Thyroid gland (tissue), 4 donors: Measurements from ENCODE around the gene NDUFA7. TPM values are rescaled to one million over a fixed set of nuclear protein-coding genes. Genes with fewer than 3 reads are reported as not detected.
"Not testable (repeated sequence)": the region's sequence is repeated elsewhere in the genome, so short reads cannot be mapped to it uniquely, and the experiment has no call there.

ENCODE experiments used
- DNase-seq, 2 donors: peaks; one replicate each; pipeline ENCODE4 v3.0.0-alpha.2; 2019
- H3K27ac ChIP-seq, 3 donors: fragments of 200-600 bp; sonication (generic); 1 replicate in 2 of 3; 2 replicates in 1 of 3; pipeline ENCODE4 v1.5.1; 2016 to 2019; ENCODE audit warnings: mild to moderate bottlenecking in 1 of 3, moderate library complexity in 1 of 3
- H3K27me3 ChIP-seq: fragments of 200-600 bp; sonication (generic); one replicate; pipeline ENCODE4 v1.5.1; 2019
- H3K36me3 ChIP-seq, 2 donors: fragments of 200-600 bp; sonication (generic); one replicate each; pipeline ENCODE4 v1.5.1; 2016 to 2019
- H3K4me1 ChIP-seq, 2 donors: fragments of 200-600 bp; sonication (generic); one replicate each; pipeline ENCODE4 v1.5.1; 2017 to 2019
- H3K4me3 ChIP-seq, 3 donors: fragments of 200-600 bp; sonication (generic); replicated peaks in 1 of 3; 1 replicate in 2 of 3; 2 replicates in 1 of 3; pipeline ENCODE4 v1.5.1; 2016; ENCODE audit warnings: mild to moderate bottlenecking in 1 of 3
- H3K9me3 ChIP-seq: fragments of 200-600 bp; sonication (generic); one replicate; pipeline ENCODE4 v1.5.1; 2017
- CTCF ChIP-seq, 6 experiments: fragments of 200-600 bp in 3 of 6; fragments of 450-650 bp in 3 of 6; sonication (generic) in 3 of 6; IDR thresholded peaks; one replicate each; pipeline ENCODE4 v1.5.1; 2016 to 2019; ENCODE audit warnings: antibody characterized with exemption in 6 of 6, mild to moderate bottlenecking in 2 of 6, inconsistent platforms in 1 of 6, moderate library complexity in 1 of 6
- POLR2A ChIP-seq, 2 donors: fragments of 450-650 bp; IDR thresholded peaks; one replicate each; pipeline ENCODE4 v1.6.1; 2017; ENCODE audit warnings: antibody characterized with exemption in 2 of 2, mild to moderate bottlenecking in 2 of 2, moderate library complexity in 1 of 2
- WGBS, 2 donors: methylation state at CpG; one replicate each; pipeline ENCODE4 v1.1.5; 2017; 5-methylcytosine and 5-hydroxymethylcytosine counted together
- intact Hi-C: fragments of 100-400 bp; cut with DNase I; formaldehyde crosslinking; loops from one replicate; pipeline ENCODE4 v1.15.1; 2023
- total RNA-seq, 4 donors: library from RNA; depleted of rRNA; stranded (reverse); fragments of >200 nt; gene quantifications; one replicate each; pipeline ENCODE4 v1.2.3, GENCODE V29; 2016

Gene NDUFA7
- total RNA-seq, 4 donors from 2014 or later: 3.8 to 39.7 (median 17.0) TPM

GRCh38 chr19:8321986-8322637, 937 bp upstream of the NDUFA7 start:
- intact Hi-C loops: no loop called here

GRCh38 chr19:8320564-8321066, 560 bp downstream of the NDUFA7 start:
- H3K9me3 ChIP-seq: no peaks in the 10 kb centered on the region
- peak in 1 of 2 donors; percentile 20 for DNase-seq
- H3K4me1 ChIP-seq: peaks cover 27 to 49% of the 10 kb centered on the region in 2 donors
- TF ChIP-seq POLR2A (IDR thresholded peaks at IDR 0.05) (no peak), CTCF (IDR thresholded peaks at IDR 0.05) (no peak)
- H3K36me3 ChIP-seq: peaks cover 2 to 4% of the 10 kb centered on the region in 2 donors
- H3K27me3 ChIP-seq: no peaks in the 10 kb centered on the region
- peak overlapping the region; percentile 60 to 94 (median 85) for H3K27ac ChIP-seq
- 3 to 5% methylated on average over 13 to 16 of the region's 16 CpGs for WGBS, 2 donors
- peak overlapping the region; percentile 74 to 92 (median 89) for H3K4me3 ChIP-seq
- intact Hi-C loops: no loop called here

More at GRCh38 chr19:8321986-8322637, 937 bp upstream of the NDUFA7 start:
- H3K36me3 ChIP-seq: no peaks in the 10 kb centered on the region
- peak overlapping the region; percentile 68 to 92 (median 91) for H3K4me3 ChIP-seq
- WGBS, 2 donors: 16 to 18% methylated on average over 22 to 30 of the region's 30 CpGs
- no peaks in the 10 kb centered on the region for H3K27me3 ChIP-seq
- no peaks in the 10 kb centered on the region for H3K9me3 ChIP-seq
- TF ChIP-seq POLR2A (IDR thresholded peaks at IDR 0.05): no peak
- no peak for TF ChIP-seq CTCF (IDR thresholded peaks at IDR 0.05)
- DNase-seq: no peak
- peaks cover 27 to 45% of the 10 kb centered on the region in 2 donors for H3K4me1 ChIP-seq
- H3K27ac ChIP-seq: peak overlapping the region; percentile 81 to 94 (median 85)

GRCh38 chr19:8319807-8320520, 1.2 kb downstream of the NDUFA7 start:
- Histone ChIP-seq H3K4me1 (peaks cover 26 to 44% of the 10 kb centered on the region in 2 donors), H3K36me3 (peaks cover 8% of the 10 kb centered on the region in 2 donors), H3K9me3 (no peaks in the 10 kb centered on the region), H3K27ac (peak overlapping the region in 1 of 3 donors; percentile 85), H3K4me3 (peak overlapping the region; percentile 74 to 92 (median 89)), H3K27me3 (no peaks in the 10 kb centered on the region)
- TF ChIP-seq CTCF (IDR thresholded peaks at IDR 0.05): no peak
- TF ChIP-seq POLR2A (IDR thresholded peaks at IDR 0.05): no peak
- intact Hi-C loops: no loop called here
- 79 to 81% methylated on average over 19 of the region's 19 CpGs for WGBS, 2 donors
- no peak for DNase-seq

- peaks cover 23 to 33% of the 10 kb centered on the region in 2 donors for H3K4me1 ChIP-seq
- intact Hi-C loops, H3K27ac ChIP-seq, H3K27me3 ChIP-seq, DNase-seq, H3K9me3 ChIP-seq, H3K4me3 ChIP-seq: not testable (repeated sequence)
- 83 to 86% methylated on average over 9 of the region's 9 CpGs for WGBS, 2 donors
- H3K36me3 ChIP-seq: peaks cover 15 to 19% of the 10 kb centered on the region in 2 donors
These were observed 2.3 kb downstream of the NDUFA7 start for GRCh38 chr19:8318835-8319234.

GRCh38 chr19:8316351-8317125, 4.6 kb downstream of the NDUFA7 start:
- Histone ChIP-seq H3K36me3 (peaks cover 18 to 19% of the 10 kb centered on the region in 2 donors), H3K4me1 (peaks cover 13 to 14% of the 10 kb centered on the region in 2 donors), H3K9me3 (no peaks in the 10 kb centered on the region), H3K27me3 (no peaks in the 10 kb centered on the region), H3K27ac (no peak overlapping the region), H3K4me3 (no peak overlapping the region)
- DNase-seq: no peak
- WGBS, 2 donors: 78 to 86% methylated on average over 12 to 14 of the region's 14 CpGs
- intact Hi-C loops: no loop called here
- TF ChIP-seq CTCF (IDR thresholded peaks at IDR 0.05) (no peak), POLR2A (IDR thresholded peaks at IDR 0.05) (no peak)

GRCh38 chr19:8314981-8315640, 6.1 kb downstream of the NDUFA7 start:
- 86 to 87% methylated on average over 11 of the region's 11 CpGs for WGBS, 2 donors
- DNase-seq, H3K4me3 ChIP-seq, H3K27me3 ChIP-seq, intact Hi-C loops, H3K27ac ChIP-seq, H3K9me3 ChIP-seq, H3K4me1 ChIP-seq: not testable (repeated sequence)
- peaks cover 24 to 29% of the 10 kb centered on the region in 2 donors for H3K36me3 ChIP-seq
